ENCODE results near the gene TCF12.

Gene TCF12

DNA sequence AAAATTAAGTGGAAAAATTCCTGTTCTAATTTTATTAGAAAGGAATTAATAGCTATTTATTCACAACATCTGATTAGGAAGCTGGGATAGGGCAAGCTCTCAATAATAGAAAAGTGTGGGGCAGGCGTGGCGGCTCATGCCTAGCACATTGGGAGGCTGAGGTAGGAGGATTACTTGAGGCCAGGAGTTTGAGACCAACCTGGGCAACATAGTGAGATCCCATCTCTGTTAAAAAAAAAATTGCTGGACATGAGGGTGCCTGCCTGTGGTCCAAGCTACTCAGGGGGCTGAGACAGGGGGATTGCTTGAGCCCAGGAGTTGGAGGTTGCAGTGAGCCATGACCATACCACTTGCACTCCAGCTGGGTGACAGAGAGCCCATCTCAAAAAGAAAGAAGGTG, 119.6 kb downstream of the TCF12 start:
- ChIA-PET CTCF (no interaction called here), POLR2A (no interaction called here)
- no peak overlapping the region for H3K4me3 ChIP-seq (ENCODE audit: low read depth, low read length)
- DNase-seq (ENCODE audit: low read depth, low spot score): no peak
- TF ChIP-seq, protein P1, sequence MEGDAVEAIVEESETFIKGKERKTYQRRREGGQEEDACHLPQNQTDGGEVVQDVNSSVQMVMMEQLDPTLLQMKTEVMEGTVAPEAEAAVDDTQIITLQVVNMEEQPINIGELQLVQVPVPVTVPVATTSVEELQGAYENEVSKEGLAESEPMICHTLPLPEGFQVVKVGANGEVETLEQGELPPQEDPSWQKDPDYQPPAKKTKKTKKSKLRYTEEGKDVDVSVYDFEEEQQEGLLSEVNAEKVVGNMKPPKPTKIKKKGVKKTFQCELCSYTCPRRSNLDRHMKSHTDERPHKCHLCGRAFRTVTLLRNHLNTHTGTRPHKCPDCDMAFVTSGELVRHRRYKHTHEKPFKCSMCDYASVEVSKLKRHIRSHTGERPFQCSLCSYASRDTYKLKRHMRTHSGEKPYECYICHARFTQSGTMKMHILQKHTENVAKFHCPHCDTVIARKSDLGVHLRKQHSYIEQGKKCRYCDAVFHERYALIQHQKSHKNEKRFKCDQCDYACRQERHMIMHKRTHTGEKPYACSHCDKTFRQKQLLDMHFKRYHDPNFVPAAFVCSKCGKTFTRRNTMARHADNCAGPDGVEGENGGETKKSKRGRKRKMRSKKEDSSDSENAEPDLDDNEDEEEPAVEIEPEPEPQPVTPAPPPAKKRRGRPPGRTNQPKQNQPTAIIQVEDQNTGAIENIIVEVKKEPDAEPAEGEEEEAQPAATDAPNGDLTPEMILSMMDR (IDR thresholded peaks at IDR 0.05; ENCODE audit: insufficient read depth, low read length, missing control alignments): no peak

DNA sequence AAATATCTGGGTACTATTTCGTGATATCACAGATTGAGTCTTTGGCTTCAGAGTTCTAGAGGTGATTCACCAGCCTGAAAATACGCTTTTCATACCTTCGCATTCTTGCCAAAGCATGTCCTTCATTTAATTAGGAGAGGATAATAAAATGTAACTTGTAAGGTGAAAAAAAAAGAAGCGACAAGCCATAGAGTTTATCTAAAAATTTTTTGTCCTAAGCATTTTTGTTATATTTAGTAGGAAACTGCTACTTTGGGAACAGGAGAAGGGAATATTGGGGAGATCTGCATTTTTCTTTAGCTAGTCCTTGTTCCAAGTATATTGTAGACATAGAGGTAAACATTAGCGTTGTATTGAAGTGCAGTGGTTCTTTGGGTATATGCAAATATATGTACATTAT, 120.1 kb downstream of the TCF12 start:
- no peak for DNase-seq (ENCODE audit: low read depth, low spot score)
- ChIA-PET CTCF (no interaction called here), POLR2A (no interaction called here)
- H3K4me3 ChIP-seq (ENCODE audit: low read depth, low read length): no peak overlapping the region
- TF ChIP-seq, protein P1 (IDR thresholded peaks at IDR 0.05; ENCODE audit: insufficient read depth, low read length, missing control alignments): no peak

DNA sequence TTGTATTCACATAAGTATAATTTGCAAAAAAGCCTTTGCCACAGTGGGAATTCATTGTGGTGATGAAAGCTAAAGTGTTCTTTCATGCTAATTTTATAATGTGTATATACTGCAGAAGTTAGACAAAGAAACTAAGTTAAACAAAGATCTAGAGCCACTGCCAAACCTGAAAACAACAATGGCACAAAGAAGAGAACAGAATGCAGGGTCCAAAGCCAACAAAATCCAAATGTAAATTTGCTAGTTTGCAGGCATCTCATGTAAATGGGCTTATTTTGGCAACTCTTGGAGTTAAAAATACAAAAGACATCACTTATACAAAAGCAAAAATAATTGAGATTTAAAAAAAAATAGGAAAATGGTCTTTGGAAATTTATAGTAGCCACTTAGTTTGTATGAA, 123.0 kb downstream of the TCF12 start:
- TF ChIP-seq, protein P1 (IDR thresholded peaks at IDR 0.05; ENCODE audit: insufficient read depth, low read length, missing control alignments): no peak
- no peak for DNase-seq (ENCODE audit: low read depth, low spot score)
- H3K4me3 ChIP-seq (ENCODE audit: low read depth, low read length): no peak overlapping the region
- POLR2A ChIA-PET: no interaction called here
- CTCF ChIA-PET: no interaction called here

DNA sequence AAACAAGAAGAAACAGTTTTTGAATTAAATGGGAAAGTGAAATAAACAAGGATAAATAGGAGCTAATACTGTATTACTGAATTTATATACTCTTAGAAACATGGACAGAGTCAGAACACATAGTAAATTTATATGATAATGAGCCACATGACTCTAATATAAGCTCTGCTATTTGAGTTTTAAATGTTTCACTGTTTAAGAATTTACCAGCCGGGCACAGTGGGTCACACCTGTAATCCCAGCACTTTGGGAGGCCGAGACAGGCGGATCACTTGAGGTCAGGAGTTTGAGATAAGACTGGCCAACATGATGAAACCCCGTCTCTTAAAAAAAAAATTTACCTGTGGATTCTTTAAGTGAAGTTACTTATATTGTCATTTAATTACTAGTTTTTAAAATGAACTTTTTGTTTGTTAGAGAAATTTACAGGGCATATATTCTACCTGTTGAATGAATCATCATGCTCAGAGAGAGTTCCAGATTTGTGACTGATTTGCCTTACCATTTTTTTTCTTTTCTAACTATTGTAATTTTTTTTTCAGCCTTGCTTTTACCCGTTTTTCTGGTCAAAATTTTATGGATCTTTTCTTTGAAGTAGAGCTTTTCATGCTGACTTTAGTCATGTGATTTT, 125.7 kb downstream of the TCF12 start:
- ChIA-PET CTCF (interaction anchor here (1.2 kb wide), 1 partner anchor 12 kb away, joined by 3 read pairs; no protein-coding TSS in a partner anchor), POLR2A (no interaction called here)
- TF ChIP-seq, protein P1 (IDR thresholded peaks at IDR 0.05; ENCODE audit: insufficient read depth, low read length, missing control alignments): no peak
- no peak for DNase-seq (ENCODE audit: low read depth, low spot score)
- no peak overlapping the region for H3K4me3 ChIP-seq (ENCODE audit: low read depth, low read length)

DNA sequence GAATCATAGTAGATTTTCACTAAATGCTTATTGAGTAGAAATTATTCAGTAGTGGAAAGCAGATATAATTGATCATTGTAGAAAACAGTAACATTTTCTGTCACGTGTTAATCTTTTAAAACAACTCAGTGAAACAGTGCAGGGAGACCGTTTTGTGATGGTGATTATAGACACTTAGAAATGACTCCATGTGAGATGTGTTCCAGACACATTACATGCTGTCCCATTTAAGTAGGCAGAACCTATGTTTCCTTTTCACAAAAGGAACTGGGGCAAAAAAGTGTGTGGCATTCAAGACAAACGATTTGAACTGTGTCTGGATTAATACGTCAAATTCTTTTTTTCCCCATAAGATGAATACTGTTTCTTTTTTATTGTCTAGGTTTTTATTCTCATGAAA, 126.5 kb downstream of the TCF12 start:
- POLR2A ChIA-PET: no interaction called here
- TF ChIP-seq, protein P1 (IDR thresholded peaks at IDR 0.05; ENCODE audit: insufficient read depth, low read length, missing control alignments): no peak
- no peak overlapping the region for H3K4me3 ChIP-seq (ENCODE audit: low read depth, low read length)
- CTCF ChIA-PET: no interaction called here
- DNase-seq (ENCODE audit: low read depth, low spot score): no peak

DNA sequence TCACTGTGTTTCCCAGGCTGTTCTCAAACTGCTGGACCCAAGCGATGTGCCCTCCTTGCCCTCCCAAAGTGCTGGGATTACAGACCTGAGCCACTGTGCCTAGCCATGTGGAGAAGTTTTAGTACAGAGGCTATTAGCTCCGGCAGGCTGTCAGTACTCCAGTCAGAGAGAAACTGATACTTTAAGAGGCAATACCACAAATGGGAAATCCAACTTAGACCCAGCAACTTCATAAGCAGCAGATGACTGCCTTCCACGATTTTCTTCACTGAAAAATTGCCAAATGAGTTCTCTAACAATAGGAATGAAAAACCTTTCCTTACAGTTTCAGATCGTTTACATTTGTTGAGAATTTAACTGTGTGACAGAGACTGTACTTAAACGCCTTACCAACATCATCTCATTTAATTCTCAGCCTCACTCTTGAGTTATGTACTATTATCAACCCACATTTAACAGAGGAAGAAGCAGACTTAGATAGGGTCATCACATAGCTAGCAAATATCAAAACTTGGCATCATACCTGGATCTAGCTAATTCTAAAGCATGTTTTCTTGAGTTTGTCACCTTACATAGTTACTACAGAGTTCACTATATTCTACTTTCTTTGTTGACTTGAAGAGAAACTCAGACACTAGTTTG, 127.4 kb downstream of the TCF12 start:
- H3K4me3 ChIP-seq (ENCODE audit: low read depth, low read length): no peak overlapping the region
- DNase-seq (ENCODE audit: low read depth, low spot score): no peak
- TF ChIP-seq, protein P1 (IDR thresholded peaks at IDR 0.05; ENCODE audit: insufficient read depth, low read length, missing control alignments): no peak
- ChIA-PET CTCF (no interaction called here), POLR2A (no interaction called here)
